ENCODE data around the gene EEFSEC.

DNA sequence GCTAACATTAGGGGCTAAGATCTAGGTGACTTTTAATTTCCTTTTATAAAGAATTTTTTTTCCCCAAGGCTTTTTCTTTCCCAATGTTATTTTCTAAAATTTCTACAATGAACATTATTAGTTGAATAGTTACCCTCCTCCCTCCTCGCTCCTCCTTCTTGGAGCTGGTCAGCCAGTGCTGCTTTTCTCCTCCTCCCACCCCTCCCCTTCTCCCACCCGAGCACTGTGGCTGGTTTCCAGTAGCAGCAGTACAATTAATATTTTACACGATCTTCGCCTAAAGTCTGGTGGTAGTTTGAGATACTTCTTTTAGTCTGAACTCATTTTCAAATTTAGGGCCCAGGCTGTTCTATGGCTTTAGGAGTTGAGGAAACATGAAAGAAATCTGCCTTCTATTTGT lies 41.6 kb downstream of the EEFSEC start:
- TF ChIP-seq, protein P1, sequence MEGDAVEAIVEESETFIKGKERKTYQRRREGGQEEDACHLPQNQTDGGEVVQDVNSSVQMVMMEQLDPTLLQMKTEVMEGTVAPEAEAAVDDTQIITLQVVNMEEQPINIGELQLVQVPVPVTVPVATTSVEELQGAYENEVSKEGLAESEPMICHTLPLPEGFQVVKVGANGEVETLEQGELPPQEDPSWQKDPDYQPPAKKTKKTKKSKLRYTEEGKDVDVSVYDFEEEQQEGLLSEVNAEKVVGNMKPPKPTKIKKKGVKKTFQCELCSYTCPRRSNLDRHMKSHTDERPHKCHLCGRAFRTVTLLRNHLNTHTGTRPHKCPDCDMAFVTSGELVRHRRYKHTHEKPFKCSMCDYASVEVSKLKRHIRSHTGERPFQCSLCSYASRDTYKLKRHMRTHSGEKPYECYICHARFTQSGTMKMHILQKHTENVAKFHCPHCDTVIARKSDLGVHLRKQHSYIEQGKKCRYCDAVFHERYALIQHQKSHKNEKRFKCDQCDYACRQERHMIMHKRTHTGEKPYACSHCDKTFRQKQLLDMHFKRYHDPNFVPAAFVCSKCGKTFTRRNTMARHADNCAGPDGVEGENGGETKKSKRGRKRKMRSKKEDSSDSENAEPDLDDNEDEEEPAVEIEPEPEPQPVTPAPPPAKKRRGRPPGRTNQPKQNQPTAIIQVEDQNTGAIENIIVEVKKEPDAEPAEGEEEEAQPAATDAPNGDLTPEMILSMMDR (conservative IDR thresholded peaks at IDR 0.05; ENCODE audit: low read depth in 2 of 2): no peak
- TF ChIP-seq, protein P2, sequence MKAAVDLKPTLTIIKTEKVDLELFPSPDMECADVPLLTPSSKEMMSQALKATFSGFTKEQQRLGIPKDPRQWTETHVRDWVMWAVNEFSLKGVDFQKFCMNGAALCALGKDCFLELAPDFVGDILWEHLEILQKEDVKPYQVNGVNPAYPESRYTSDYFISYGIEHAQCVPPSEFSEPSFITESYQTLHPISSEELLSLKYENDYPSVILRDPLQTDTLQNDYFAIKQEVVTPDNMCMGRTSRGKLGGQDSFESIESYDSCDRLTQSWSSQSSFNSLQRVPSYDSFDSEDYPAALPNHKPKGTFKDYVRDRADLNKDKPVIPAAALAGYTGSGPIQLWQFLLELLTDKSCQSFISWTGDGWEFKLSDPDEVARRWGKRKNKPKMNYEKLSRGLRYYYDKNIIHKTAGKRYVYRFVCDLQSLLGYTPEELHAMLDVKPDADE (IDR thresholded peaks at IDR 0.05): no peak
- no peak for TF ChIP-seq POLR2AphosphoS5 (IDR thresholded peaks at IDR 0.05; ENCODE audit: low read depth)
- TF ChIP-seq, protein P3, sequence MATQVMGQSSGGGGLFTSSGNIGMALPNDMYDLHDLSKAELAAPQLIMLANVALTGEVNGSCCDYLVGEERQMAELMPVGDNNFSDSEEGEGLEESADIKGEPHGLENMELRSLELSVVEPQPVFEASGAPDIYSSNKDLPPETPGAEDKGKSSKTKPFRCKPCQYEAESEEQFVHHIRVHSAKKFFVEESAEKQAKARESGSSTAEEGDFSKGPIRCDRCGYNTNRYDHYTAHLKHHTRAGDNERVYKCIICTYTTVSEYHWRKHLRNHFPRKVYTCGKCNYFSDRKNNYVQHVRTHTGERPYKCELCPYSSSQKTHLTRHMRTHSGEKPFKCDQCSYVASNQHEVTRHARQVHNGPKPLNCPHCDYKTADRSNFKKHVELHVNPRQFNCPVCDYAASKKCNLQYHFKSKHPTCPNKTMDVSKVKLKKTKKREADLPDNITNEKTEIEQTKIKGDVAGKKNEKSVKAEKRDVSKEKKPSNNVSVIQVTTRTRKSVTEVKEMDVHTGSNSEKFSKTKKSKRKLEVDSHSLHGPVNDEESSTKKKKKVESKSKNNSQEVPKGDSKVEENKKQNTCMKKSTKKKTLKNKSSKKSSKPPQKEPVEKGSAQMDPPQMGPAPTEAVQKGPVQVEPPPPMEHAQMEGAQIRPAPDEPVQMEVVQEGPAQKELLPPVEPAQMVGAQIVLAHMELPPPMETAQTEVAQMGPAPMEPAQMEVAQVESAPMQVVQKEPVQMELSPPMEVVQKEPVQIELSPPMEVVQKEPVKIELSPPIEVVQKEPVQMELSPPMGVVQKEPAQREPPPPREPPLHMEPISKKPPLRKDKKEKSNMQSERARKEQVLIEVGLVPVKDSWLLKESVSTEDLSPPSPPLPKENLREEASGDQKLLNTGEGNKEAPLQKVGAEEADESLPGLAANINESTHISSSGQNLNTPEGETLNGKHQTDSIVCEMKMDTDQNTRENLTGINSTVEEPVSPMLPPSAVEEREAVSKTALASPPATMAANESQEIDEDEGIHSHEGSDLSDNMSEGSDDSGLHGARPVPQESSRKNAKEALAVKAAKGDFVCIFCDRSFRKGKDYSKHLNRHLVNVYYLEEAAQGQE (IDR thresholded peaks at IDR 0.05; ENCODE audit: unreplicated experiment): no peak
- no peak for TF ChIP-seq EZH2 (IDR thresholded peaks at IDR 0.05; ENCODE audit: low read depth, unreplicated experiment)
